DMS53 treated with DMSO at 0.1 percent for 48 hours (cell line): ENCODE measurements around the gene CD109.
"Not testable (repeated sequence)": the region's sequence is repeated elsewhere in the genome, so short reads cannot be mapped to it uniquely, and the experiment has no call there.

Experiments used
- DNase-seq: peaks from one replicate; lab custom pipeline; 2025; ENCODE audit not compliant: unreplicated experiment; lab: John Stamatoyannopoulos, UW

Gene CD109

GRCh38 chr6:73724389-73724788, 28.4 kb downstream of the CD109 start:
- no peak for DNase-seq

DNA sequence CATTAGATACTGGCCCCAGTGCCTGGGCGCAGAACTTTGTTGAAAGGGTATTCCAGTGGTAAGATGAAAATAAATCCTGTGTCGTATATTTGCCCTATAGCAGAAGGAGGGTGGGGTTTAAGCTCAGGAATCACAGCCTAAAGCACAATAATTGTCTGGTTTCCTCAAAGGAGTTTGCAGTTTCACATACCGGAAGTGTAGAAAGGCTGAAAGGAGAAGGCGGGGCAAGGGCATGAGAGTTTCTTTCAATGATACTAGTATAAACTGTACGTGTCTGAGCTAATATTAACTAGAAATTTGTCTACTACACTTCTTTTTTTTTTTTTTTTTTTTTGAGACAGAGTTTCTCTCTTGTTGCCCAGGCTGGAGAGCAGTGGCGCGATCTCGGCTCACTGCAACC, 29.2 kb downstream of the CD109 start:
- DNase-seq = not testable (repeated sequence)

DNA sequence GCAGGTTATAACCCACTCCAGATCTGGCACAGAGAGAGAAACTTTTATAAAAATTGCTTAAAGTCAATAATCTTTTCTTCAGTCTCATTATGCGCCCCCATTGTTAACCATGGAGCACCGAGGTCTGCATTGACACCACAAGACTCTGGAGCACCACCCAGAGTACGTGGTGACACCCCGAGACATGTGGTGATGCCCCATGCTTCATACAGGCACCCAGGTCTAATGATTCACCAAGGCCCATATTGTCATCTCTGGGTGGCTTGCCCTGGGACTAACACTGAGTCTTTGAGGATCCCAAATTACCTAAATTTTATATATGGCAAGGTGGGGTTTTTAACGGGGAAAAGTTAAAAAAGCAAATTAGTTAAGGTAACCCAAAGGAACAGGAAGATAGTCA, 31.1 kb downstream of the CD109 start:
- DNase-seq = no peak

DNA sequence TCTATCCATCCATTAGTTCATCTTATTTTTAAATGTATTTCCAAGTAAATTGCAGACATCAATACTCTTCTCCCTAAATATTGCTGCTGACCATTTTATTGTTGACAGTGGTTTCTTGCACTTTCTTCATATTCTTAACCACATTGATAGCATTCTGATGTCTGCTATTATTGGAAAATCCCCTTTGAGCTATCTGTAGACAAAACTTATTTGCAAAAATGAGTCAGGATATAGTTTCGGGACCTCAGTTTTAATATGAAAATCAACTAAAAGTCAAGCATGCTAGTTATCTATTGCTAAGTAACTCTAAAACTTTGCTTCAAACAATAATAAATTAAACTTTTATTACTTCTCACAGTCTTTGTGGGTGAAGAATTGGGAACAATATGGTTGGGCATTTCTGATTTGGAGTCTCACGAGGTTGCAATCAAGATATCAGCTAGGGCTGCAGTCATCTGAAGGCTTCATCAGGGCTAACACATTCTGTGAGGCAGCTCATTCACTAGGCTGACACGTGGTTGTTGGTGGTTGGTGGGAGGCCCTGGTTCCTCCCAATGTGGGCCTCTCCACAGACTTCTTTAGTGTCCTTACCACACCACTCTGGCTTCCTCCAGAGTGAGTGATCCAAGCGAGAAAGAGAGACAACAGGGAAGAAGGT, 32.7 kb downstream of the CD109 start:
- DNase-seq = no peak

- DNase-seq = no peak
Measured at GRCh38 chr6:73731285-73731684, 35.3 kb downstream of the CD109 start.

GRCh38 chr6:73732845-73733675, 37.1 kb downstream of the CD109 start:
- peak; percentile 76 for DNase-seq

DNA sequence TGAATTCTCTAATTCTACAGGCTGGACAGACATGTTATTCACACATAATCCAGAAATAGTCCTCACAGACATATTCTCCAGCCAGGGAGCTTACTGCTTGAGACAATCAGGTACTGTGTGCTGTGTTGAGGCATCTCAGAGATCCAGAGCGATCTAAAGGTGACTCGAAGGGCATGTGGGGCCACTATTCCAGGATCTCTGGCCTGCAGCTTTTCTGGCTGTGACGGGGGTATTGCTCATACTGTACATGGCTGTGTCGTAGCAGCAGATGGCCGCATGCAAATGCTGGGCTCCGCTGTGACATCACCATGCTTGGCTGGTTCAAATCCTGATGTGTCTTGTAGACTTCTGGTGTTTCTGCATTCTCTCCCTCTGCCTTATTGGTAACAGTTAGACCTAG, 37.8 kb downstream of the CD109 start:
- DNase-seq = no peak

DNA sequence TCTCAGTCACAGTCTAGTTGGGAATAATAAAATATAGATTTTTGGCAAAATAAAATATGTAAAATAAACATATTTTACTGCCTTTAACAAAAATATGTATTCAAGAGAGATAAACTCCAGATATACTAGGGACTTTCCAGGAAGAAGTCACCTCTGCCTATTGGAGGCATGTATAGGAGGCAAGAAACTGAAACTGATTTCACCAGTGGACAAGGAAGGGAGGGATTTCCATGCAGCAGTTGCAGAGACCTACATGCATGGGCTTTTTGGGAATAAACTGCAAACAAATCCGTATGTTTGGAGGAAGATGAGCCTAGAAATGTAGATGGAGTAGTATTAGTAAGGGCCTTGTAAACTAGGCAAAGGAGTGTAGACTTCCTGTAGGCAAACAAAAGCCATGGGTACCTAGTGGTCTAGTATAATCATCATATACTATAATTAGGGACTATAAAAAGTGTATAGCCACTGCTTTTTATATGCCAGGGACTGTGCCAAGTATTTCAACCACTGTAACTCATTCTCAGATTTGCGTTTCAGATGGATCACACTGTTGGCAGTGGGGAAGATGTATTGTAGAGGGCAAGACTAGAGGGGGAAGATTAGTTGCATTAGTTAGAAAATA, 38.9 kb downstream of the CD109 start:
- no peak for DNase-seq

DNA sequence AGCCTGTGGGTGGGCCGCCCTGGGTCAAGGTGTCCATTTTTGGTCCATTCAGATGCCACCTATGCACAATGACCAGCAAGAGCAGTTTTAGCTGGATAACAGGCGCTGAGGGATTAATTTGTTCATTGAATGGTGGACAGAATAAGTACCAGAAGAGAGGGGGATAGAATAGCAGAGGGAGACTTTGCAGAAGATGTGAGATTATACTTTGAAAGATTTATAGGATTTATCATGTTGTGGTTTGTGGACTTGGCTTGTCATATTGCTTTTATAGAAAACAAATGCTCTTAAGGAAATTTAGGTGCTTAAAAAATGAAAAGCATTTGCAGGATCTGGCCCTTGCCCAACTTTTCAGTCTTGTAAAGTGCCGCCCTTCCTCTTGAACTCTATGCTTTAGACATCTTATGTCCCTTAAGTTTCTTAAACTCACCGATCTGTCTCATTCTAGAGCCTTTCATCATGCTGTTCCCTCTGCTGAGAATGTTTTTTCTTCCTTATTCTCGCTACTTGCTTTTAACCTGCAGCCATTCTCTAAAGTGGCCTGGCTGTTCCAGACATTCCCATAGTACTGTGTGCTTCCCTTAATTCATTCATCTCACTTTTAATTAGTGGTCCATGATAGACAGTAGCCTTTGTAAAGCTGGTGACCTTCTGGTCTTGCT, 42.5 kb downstream of the CD109 start:
- no peak for DNase-seq

DNA sequence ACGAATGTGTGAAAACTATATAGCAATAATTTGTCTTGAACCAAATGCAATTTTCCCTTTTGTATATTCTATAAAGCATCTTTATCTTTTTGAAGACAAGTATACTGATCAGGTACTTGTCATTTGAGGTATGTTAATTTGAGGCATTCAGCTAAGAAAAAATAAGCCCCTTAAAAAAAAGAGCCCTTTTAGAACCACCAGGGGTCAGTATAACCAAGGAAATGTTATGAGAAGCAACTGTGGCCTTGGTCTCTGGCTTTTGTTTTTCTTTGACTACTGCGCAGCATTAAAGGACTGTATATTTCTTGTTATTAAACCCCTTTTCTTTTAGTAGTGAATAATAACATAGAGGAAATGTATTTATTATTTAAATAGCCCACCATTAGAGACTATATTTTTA, 43.1 kb downstream of the CD109 start:
- DNase-seq = peak; percentile 71

DNA sequence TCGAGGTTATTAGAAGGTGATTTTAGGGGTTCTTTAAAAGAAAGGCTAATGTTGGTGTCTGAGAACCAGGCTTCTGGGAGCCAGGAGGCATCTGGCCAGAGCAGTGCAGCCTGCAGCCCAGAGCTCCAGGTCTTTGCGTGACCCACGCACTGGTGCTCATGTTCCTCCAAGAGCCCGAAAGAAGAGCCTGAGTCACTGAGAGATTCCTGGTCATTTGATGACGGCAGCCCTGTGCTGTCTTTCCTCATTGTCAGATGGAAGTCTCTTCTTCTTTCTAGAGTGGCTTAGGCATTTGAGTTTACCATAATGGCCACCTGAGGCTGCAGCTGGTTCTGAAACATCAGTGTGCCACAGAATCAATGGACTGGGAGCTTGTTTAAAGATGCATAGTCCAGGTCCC, 46.4 kb downstream of the CD109 start:
- DNase-seq = no peak

GRCh38 chr6:73743081-73743480, 47.1 kb downstream of the CD109 start:
- DNase-seq = no peak

GRCh38 chr6:73743556-73743955, 47.6 kb downstream of the CD109 start:
- no peak for DNase-seq

GRCh38 chr6:73746787-73747186, 50.8 kb downstream of the CD109 start:
- no peak for DNase-seq

- DNase-seq = no peak
Measured at GRCh38 chr6:73747289-73747688, 51.3 kb downstream of the CD109 start.

- no peak for DNase-seq
Measured at GRCh38 chr6:73752943-73753342, 56.9 kb downstream of the CD109 start.

DNA sequence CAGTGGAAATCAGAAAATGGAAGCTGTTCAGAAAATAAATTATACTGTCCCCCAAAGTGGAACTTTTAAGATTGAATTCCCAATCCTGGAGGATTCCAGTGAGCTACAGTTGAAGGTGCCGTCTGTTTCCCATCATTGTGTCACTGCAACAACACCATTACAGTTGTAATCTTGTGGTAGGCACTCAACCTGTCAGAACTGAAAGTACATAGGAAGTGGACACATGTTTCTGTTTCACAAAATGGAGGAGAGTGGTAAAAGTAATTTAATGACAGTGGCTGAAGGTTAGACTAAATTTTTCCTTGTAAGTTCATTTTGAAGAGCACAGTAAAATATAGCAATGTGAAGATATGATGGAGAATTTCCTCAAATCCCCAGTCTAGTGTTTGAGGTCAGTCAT, 70.0 kb downstream of the CD109 start:
- no peak for DNase-seq

DNA sequence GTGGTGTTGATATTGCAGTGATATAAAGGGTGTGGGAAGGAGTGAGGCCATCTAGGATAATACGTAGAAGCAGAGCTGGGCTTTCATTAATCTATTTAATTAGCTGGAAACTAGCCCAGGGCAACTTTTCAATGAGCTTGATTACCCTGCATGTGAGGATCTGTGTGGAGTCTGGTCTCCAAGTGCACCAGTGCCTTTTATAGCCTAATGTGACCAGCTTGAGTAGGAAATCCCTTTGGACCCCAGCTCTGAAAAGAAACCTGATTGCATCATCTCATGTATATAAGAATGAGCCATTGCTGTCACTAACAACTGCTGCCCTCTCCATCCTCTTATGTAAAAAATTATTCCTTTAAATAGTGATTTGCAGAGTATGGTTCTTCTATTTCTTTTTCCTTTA, 72.6 kb downstream of the CD109 start:
- no peak for DNase-seq

DNA sequence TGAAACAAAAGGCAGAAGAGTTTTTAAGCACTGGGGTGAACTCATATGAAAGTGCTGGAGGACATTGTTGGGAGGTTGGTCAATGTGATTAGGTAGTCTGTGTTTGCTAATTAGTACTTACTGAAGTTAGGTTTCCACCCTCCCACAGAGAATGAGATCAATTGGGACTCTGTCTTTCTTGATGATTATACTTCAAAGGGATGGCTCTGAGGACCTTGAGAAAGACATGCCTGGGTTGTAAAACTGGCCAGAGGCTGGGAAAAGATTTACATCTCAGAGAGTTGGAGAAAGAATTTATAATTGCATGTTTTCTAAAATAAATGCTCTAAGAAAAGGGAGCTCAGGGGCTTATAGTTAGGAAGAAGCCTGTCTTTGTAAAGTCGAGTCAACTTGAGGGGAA, 74.0 kb downstream of the CD109 start:
- DNase-seq = no peak

DNA sequence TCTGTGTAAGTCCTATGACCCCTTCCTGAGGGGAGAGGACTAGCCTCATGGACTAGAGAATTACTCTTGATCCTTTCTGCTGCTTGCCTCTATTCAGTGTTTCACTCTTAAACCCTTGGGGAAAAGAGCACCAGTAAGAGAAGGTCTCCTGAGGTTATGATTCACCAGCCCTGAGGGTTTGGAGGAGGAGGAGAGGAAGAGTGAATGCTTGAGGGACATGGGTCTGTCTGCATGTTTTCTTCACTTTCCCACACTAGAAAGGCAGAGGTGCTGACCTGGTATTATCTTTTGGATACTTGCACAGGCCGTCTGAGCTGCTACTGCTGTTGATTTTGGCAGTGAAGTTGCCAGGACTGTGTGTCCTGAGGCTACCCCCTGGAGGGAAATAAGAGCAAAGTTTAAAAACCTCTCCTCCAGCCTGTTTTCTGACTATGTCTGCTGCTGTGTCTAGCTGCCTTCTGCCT, 78.3 kb downstream of the CD109 start:
- DNase-seq = no peak

DNA sequence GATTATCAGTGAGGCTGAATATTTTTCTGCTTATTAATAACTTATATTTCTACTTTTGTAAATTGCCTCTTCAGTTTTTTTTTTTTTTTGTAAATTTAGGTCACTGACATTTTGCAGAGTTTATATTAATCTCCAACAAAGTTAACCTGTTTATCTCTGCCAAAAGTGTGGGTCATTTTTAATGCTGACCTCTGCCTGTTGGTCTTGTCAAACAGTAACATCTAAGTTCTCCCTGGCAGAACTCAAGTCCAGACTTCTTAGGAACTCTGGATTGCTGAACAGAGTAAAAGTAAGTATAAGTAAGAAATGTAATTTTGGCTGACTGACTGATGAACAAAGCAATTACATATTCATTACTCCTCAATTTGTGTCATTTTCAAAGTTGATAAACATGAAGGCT, 83.9 kb downstream of the CD109 start:
- no peak for DNase-seq

GRCh38 chr6:73782911-73783310, 86.9 kb downstream of the CD109 start:
- DNase-seq = no peak
